IMR-90 (cell line): Measurements from ENCODE around the gene RNGTT.

ENCODE experiments used
- CTCF ChIP-seq: conservative IDR thresholded peaks from 2 replicates; pipeline ENCODE4 v1.5.1; 2012; ENCODE audit warnings: mild to moderate bottlenecking, low read depth, low read length, improper control_type of control experiment
- POLR2A ChIP-seq: IDR thresholded peaks from 2 replicates; pipeline ENCODE4 v1.6.1; 2012; ENCODE audit warnings: mild to moderate bottlenecking, low read depth, low read length

GRCh38 chr6:88987922-88988321 is 24.5 kb upstream of the RNGTT start:
- TF ChIP-seq POLR2A, result no peak
- TF ChIP-seq CTCF, result no peak
